COLO668 (cell line): ENCODE results near the gene PHF21B.
"Not testable (repeated sequence)": the region's sequence is repeated elsewhere in the genome, so short reads cannot be mapped to it uniquely, and the experiment has no call there.

Experiments used
- DNase-seq: peaks from one replicate; lab custom pipeline; 2025; ENCODE audit not compliant: unreplicated experiment; lab: John Stamatoyannopoulos, UW

PHF21B gene

DNA sequence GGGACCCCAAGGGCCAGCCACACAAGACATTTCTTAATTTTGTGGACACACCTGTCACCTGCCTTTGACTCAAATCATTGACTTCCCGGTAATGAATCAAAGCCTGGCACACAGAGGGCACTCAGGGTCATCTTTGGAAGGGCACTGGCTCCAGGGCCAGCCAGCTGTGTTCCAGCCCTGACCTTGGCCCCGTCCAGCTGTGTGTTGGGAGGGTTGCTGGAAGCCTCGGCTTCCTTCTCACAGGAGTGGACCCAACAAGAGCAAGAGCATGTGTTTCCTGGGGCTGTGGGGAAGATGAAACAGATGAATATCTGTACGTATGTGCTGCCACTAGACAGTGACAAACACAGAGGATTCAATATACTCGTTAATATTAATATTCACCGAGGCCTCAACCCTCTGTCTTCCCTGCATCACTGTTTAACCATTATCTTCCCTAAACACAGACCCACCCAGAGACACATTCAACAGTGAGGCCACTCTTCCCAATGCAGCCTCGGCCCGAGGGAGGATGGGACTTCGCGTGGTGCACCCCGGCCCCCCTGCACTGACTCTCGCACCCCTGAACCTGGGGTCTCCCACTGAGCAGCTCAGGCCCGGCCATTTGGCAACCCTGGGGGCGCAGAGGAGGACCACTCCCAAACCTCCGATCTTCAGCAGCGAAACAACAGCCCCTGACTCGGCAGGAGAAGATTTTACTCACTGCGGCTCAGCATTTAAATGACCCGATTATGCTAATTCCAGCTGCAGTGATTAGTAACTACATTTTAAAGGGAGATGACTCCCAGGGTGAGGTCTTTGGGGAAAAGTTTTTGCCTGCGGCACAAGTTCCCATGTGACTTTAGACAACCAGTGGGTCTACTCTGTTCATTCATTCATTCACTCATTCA, 45.7 kb downstream of the PHF21B start:
- DNase-seq, result no peak

DNA sequence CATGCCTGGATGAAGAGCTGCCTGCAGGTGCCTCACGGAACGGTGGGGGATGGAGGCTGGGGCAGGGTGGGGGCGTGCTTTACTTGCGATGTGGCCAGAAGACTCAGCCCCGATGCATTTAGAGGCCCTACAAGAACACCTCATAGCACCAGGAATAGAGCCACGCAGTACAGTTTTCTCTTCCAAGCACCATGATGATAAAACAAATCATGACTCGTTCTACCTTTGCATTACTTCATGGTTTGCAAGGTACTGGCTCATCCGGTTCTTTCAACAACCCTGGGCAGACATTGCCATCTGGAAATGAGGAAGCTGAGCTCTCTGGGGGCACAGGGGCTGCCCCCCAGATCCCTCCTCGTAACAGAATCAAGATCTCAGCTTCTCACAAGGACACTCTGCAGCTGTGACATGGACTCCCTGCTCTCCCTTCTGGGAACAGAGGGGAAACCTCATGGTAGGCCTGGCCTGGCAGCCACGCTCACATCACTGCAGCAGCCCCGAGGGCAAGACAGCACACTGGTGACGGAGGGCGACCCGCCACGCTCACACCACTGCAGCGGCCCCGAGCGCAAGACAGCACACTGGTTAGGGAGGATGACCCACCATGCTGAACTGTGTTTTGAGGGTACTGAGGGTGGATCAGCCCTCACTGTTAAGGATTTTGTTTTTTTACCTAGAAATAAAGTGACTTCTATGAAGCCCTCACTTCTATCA, 46.9 kb downstream of the PHF21B start:
- no peak for DNase-seq

DNA sequence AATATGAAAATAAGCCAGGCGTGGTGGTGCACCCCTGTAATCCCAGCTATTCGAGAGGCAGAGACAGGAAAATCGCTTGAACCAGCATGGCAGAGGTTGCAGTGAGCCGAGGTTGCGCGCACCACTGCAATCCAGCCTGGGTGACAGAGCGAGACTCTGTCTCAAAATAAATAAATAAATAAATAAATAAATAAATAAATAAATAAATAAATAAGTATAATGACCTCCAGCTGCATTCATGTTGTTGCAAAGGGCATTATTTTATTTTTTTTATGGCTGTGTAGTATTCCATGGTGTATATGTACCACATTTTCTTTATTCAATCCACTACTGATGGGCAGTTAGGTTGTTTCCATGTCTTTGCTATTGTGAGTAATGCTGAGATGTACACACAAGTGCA, 48.1 kb downstream of the PHF21B start:
- DNase-seq, result not testable (repeated sequence)

DNA sequence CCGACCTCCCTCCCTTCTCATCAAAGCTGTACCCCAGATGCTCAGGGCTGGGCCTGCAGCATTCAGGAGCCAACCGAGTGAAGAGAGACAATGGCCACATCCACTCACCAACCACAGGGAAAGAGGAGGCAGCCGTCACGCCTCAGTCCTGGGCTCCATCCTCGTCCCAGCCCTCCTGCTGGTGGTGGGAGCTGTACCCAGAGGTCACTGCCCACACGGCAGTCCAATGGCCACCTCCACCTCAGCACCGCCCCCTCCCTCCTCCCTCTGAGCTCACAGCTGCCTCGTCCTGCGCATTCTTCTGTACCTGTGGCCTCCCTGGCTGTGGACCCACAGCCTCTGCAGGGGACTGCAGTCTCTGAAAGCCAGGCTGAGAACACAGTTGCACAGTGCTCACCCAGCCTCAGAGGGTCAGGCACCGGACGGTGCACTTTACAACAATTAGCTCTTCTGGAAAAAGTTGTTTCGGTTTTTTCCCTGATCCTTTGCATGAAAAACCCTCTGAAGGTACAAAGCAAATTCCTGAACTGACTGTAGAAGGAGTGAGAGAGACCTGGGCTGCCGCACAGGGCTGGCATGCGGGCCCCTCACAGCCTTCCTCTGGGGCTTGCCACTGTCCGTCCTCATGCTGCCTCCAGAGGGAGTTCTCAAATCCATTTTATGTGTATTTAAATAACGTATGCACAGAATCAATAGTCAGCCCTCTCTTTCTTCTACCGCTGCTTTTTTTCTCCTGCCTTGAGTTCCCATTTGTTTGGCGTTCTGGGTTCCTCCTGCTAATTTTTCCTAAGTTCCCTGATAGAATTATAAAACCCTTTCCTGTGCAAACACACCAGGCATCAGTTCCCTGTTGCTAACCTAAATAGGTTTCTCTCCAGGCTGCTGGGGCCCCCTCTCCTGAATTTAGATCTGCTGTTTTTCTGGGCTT, 52.7 kb downstream of the PHF21B start:
- DNase-seq, result no peak

DNA sequence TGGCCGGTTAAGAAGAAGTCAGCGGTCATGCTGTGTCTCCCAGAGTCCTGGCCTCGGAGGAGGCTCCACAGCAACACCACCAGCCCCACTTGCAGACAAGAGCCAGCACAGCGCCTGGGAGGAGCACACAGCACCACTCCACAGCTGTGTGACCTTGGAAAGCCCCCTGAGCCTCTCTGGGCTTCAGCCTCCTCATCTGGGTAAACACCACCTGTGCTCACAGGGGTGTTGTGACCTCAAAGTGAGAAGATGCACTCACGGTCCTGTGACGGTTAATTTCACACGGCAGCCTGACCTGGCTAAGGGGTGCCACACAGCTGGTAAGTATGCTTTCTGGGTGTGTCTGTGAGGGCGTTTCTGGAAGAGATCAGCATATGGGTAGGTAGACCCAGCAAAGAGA, 54.7 kb downstream of the PHF21B start:
- DNase-seq, result no peak

DNA sequence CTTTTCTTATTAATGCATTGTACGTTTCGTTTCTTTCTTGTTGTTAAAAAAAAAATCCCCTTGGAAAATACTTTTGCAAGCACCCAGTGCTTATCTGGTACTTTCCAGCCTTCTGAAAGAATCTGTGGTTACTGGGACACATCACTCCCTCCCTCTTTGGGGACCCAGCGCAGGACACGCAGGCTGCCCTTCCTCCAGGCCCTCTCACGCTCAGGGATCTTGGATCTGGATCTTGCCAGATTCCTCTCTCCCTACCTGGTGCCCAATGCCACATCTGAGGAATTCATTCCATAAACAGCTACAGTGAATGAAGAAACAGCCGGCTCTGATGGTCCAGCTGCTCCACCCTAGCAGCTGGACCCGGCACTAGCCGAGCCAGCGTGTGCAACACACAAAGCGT, 55.7 kb downstream of the PHF21B start:
- DNase-seq, result no peak

DNA sequence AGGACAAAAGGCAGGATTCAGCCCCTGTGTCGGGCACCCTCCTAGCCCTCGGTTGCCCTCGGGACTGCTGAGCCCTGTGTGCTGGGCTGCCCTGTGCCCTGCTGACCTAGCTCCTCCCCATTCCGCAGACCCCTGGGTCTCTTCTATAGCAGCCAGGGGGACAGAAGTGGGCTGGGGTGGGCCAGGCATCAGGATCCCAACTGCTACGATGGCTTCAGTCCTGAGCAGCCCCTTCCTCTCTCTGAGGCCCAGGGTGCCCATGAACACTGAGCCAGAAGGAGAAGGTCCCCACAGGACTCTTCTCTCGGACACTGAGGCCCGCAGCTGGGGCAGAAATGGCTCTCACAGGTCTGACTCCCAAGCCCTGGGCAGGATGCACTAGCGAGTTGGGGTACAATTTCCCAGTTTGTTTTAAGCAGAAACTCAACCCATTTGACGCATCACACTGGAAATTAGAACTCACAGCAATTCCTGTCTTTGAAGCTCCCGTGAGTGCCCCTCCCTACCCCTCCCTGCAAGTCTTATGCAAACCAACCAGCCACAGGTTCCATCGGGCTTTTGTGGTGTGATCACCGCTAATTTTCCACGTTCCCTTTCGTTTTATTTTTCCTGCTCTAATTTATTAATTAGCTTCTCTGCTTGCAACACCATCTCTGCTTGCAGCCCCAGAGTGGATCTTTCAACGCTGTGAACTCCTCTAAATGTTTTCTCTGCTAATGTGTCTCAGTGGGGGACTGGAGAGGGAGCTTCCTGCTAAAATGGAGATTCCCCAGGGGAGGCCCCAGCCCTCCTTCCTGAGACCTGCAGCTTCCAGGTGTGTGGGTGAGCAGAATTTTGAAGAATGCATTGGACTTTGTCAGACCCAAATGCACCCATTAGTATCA, 56.7 kb downstream of the PHF21B start:
- DNase-seq, result no peak

DNA sequence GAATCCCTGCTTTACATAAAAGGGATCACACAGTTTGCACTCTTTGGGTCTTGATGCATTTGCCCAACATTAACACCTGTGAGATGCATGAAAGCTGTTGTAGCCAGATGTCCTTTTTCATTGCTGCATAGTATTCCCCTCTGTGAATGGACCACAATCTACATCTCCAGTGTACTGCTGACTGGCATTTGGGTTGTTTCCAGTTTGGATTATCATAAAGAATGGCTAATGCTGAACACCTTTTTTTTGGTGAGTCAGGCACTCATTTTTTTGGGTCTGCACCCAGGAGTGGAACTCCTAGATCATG, 58.3 kb downstream of the PHF21B start:
- DNase-seq, result no peak

DNA sequence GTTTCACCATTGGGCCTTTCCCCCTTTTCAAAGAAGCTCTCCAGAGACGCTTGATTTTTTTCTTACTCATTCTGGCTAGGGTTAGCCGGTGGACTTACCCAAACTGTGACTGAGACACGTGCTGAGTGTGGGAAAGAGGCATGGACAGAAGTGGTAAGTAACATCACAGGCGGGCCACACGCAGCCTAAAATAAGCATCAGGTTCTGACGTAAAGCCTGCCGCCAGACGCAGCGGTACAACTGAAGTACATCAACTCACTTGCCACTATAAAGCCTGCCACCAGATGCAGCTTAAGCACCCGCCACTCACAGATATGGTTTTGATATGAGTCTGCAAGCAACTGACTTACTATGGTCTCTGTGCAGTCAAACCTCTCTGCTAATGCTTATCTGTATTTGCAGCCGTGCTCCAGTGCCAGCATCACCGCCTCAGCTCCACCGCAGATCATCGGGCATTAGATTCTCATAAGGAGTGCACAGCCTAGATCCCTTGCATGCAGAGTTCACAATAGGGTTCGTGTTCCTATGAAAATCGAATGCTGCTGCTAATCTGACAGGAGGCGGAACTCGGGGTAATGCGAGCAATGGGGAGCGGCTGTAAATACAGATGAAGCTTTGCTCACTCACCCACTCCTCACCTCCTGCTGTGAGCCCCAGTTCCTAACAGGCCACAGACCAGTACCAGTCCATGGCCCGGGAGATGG, 58.8 kb downstream of the PHF21B start:
- no peak for DNase-seq

DNA sequence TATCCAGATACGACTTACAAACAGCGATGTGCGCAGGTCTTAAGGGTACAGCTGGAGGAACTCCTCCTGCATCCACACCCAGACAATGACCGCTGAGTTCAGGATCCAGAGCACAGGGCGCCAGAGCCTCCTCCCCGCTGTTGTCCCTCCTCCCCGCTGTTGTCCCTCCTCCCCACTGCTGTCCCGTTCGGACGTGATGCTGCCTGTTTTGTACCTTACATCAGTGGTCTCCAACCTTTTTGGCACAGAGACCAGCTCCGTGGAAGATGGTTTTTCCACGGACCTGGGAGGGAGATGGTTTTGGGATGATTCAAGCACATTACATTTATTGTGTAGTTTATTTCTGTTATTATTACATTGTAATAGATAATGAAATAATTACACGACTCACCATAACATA, 62.0 kb downstream of the PHF21B start:
- DNase-seq, result no peak

DNA sequence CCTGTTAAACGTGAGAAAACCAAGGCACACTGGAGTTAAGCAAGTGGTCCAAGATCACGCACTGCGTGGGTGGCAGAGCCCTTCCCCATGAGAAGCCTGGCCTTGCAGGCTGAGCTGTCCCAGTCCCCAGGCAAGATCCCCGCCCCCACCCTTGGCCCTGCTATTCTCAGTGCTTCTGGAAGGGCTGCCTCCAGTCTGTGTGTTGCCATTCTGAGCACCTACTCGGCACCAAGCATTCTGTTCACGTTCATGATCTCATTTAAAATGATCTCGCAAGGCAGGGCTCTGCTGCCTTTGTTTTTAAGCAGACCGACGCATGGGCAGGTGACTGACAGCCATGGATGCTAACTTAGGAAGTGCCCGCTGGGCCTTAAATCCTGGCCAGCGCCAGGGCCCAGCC, 62.8 kb downstream of the PHF21B start:
- no peak for DNase-seq

DNA sequence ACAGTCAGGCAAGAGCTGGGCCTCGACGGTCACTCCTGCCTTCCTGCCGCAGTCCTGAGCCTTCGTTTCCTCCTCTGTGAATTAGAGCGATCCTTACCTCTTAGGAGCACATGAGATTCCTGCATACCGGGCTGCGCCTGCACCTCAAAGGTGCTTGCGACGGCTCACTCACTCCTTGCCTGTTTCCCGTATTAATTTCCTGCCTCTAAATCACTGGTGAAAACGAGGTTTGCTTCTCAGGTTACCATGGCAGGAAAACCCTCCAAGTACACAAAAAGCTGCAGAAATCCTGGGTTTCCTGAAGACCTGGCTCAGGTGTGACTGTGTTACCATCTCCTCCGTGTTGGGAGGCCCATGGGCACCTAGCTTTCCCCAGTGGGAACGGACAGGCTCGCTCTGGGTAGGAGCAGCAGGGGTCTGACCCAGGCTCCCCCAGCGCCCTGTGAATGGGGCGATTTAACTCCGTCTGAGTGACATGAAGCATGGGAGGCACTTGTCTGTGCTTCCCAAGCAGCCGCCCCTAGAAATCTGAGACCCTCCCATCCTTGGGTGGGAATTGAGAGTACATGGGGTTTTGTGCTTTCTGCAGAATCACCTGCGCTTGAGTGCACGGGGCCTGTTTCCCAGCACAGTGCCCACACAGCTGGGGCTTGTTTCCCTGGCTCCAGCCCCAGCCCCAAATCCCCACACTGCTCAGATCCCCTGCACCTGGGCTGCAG, 64.8 kb downstream of the PHF21B start:
- DNase-seq, result no peak

DNA sequence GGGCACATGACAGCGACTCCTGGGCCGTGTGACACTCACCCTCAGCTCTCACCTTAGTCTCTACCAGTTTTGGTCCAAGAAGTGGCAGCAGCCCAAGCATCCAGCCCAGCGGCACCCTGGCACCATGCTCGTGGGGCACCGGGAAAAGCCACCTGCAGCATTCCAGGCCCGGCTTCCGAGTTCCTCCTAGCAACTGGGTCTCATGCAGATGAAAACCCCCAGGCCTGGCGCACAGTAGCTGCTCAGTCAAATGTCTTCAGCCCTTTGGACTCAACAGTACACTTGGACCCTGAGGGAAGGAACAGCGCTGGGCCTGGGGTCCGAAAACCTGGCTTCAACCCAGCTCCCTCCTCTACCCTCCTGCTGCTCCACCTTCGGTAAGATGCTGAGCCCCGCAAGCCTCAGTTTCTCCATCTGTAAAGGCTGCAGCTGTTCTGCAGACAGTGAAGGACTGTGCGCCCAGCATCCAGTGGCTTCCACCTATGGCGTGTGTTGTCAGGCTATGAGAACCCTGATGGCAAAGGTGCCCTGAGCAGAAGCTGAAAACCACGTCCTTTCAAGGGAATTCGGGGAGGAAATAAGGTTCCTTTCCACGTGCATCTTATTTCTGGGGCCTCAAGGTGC, 66.0 kb downstream of the PHF21B start:
- no peak for DNase-seq

DNA sequence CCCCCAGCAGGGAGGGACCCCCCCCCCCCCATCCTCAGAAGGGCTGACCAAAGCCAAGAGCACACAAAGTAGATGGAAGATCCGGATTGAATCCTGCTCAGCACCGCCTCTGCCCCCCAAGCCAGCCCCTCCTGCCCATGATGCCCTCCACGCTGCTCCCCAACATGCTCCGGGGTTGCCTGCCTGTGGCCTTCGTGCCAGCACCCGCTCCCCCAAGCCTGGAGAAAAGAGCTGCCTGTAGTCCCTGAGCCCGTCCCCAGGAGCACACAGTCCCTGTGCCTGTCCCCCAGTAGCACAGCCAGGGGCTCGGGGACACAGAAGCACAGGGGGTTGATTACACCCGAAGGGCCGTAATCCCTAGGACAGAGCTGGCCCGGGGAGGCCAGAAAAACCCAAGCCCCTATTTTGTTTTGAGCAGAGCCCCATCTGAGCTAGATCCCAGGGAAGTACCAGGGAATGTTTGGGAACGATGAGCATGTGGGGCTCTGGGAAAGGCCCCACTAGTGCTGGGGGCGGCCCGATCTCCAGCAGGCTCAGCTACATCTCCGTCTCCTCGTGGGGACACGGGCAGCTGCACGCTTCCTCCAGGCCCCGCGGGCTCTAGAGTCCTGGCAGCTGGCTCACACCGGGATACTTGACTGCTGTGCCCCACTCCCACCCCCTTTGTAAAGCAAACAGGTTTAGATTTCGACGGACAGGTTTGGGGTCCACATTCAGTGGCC, 66.7 kb downstream of the PHF21B start:
- DNase-seq, result no peak

DNA sequence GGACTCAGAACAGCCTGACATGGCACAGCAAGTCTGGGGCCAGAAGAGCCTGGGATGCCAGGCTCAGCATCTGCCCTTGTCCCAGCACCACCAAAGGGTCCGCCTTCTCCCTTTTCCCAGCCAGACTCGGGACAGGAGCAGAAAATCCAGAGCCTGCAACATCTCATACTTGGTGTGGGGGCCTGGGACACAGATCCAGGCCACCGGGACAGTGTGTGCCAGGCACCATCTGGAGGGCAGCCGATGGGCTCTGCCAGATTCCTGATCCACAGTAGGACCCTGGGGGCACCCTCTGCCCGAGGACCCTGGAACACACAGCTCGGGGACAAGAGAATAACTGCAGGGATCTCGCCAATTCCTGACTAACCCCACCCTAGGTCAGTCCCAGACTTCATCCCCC, 67.7 kb downstream of the PHF21B start:
- DNase-seq, result no peak

DNA sequence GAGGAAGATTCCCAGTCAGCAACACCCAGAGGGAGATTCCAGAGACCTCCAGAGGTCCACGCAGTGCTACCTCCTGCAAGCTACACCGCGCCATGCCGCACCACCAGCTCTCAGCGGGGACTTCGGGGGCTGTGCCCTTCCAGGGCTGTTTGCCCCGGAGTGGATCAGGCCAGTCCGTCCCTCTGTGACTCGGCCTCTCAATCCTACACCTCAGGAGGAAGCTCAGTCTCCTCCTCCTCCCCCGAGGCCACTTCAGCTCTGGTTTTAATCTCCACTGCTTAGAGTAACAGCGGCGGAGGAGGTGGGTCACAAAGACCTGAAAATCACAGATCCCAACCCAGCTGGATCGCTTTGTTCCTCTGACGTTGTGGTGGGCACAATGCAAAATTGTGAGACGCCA, 68.6 kb downstream of the PHF21B start:
- no peak for DNase-seq

DNA sequence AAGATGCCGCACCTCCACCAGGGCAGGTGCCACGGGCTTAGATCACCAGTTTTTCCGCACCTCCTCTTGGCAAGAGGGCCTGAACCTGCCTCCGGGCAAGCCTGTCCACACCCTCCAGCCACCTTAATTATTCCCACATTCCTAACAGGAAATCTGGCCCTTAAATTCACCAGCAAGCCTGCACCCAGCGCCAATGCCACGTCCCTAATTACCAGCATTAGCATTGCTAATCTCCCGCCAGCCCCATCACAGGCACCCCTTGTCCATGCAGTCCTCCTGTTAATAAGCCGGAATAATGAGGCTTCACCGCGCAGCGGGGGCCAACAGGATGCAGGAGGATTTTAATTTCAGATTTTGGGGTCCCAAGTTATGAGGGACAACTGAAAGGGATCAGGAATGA, 69.7 kb downstream of the PHF21B start:
- DNase-seq, result no peak

DNA sequence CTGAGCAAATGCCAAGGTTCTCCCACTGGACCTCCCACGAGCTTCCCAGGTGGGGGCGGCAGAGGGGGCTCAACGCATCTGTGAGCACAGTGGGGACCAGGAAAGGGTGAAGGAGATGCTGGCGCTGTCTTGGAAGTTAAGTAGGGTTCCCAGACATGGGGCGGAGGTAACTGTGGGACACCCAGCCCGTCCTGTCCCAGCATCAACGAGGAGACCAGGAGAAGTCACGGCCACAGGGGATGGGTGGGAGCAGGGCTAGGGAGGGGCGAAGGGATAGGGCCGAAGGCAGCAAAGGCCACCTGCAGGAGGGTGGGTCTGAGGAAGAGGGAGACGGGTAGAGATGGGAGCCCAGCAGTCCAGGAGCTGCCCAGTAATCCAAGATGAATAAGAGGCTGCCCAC, 70.4 kb downstream of the PHF21B start:
- DNase-seq, result no peak
